RKO (cell line): Measurements from ENCODE around the gene ZNF317.

ENCODE experiments used
- DNase-seq: peaks from one replicate; pipeline ENCODE4 v3.0.0-alpha.2; 2016; ENCODE audit warnings: low spot score

Gene ZNF317

DNA sequence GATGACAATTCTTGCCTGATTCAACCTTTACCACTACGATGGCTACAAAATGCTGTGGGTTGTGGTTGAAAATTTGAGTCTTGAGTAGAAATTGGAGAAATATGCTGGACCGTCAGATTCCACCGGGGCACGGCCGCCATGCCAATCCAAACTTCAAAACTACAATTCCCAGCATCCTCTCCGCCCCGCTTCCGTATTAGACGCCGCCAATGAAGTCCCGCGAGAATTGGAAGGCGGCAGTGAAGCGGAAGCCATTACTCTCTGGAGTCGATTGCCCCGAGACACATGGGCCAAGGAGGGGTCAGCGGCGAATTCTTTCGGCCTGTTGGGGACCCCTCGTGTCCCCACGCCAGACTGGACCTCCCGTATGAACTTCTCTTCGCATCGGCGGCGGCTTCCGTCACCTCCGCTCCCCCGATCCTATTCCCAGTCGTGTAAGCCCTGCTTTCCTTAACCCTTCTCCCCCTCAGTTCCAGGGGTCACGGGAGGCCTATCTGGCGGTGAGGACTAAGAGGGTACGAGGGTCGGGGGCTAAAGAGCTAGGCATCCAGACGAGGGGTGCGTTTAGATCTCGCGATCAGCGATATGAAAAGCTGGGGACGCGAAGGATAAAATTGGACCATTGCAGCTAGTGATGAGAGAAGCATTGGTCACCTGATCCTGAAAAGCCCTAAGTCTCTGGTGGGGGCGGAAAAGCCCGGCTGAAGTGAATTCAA, at the start of gene ZNF317:
TSS of gene ZNF317 (plus strand) at position 239 of the 716 bp plus-strand sequence. CDS start 15,620 bp downstream, outside the sequence.
- peak; percentile 92 for DNase-seq

DNA sequence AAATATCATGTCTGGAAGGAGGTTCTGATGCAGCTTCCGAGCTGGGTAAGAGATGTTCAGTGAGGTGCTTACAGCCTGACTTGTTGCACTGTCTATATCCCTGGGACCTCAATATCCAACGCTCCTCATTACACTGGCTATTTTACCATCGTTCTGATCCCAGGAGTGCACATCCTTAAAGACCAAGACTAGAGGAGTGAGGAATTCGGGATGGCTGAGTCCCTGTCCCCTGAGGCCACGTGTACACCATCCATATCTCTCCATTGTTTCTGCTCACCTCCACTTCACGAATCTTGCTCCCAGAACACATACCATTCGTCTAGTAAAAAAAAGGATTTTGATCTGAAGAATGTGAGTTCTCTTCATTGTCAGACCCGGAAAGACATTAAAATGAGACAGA, 32.8 kb upstream of the ZNF317 start, which contains the start of gene OR7G2:
TSS of gene OR7G2 (minus strand) at position 101 of the 400 bp plus-strand sequence. CDS start 4,232 bp downstream, outside the sequence.
- no peak for DNase-seq

DNA sequence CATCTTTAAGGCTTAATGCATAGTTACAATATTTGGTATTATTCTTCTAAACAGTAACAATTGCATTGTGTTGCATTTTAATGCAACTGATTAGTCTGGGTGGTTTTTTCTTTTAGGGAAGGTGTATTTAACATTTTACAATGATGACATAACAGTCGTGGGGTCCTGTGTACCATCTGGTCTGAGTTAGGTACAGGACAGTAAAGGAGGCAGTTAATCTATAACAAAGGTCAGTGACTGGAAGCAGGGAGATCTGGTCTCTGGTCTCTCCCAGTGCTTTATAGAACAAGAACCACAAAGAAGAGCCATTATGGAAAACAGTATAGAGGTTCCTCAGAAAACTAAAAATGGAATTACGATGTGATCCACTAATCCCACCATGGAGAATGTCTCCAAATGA, 30.2 kb upstream of the ZNF317 start:
- DNase-seq, result no peak

DNA sequence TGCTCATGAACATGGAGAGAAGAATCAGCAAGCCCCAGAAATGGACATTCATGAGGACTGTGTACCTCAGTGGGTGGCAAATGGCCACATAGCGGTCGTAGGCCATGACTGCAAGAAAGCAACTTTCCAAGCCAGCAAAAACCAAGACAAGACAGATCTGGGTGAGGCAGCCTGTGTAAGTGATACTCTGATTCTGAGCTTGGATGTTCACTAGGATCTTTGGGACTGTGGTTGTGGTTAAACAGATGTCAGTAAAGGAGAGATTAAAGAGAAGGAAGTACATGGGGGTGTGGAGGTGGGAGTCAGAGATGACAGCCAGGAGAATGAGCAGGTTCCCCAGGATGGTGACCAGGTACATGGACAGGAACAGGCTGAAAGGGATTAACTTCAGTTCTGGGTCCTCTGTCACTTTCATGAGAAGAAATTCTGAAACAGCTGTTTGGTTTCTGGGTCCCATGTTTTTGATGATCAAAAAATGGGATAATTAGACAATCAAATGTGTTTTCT, 24.8 kb upstream of the ZNF317 start, which contains the start of gene OR7G1:
TSS of gene OR7G1 (minus strand) at position 457 of the 507 bp plus-strand sequence. CDS start at position 457, 0 bp downstream.
- no peak for DNase-seq

DNA sequence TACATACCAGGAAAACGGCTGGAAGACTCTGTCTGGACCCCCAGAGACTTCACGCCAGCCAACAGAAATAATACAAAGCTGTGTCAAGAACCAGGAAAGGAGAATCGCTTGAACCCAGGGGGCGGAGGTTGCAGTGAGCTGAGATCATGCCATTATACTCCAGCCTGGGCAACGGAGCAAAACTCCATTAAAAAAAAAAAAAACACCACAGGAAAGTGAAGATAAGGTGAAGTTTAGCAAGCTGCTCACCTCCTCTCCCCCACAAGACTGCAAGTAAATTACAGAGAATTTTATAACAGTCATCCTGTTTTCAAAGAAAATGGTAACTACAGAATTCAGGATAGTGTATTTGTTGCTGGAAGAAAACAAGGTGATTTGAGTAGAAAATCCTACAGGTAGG, 23.6 kb upstream of the ZNF317 start:
- no peak for DNase-seq

DNA sequence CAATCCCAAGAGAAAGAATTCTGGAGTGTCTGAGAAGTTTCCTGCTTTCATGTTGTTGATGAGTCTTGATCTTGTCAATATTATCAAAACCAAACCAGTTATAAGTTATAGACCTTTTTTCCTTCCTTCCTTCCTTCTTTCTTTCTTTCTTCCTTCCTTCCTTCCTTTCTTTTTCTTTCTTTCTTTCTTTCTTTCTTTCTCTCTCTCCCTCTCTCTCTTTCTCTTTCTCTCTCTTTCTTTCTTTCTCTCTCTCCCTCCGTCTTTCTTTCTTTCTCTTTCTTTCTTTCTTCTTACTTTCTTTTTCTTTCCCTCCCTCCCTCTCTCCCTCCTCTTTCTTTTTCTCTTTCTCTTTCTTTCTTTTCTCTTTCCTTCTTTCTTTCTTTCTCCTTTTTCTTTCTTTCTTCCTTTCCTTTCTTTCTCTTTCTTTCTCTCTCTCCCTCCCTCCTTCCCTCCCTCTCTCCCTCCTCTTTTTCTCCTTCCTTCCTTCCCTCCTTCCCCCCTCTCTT, 13.2 kb upstream of the ZNF317 start, which contains the start of gene OR7G3:
TSS of gene OR7G3 (minus strand) at position 51 of the 506 bp plus-strand sequence. CDS start at position 51, 0 bp downstream.
- DNase-seq, result no peak

DNA sequence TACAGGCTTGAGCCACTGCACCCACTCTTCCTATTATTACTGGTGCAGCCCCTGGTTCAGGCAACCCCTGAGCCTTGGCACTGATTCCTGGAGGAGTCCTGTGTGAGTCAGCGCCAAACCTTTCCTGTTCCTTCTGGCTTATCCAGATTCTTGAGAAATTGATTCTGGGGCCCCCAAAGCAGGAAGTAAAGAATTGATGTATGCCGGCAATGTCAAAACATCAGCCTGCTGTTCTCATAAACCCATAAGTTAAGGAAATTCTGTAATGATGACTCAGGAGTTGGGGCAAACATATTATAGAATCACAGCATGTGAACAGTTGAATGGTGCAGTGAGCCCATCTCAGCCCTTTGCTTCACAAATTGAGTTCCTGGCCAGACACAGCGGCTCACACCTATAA, 12.0 kb upstream of the ZNF317 start:
- DNase-seq, result no peak

DNA sequence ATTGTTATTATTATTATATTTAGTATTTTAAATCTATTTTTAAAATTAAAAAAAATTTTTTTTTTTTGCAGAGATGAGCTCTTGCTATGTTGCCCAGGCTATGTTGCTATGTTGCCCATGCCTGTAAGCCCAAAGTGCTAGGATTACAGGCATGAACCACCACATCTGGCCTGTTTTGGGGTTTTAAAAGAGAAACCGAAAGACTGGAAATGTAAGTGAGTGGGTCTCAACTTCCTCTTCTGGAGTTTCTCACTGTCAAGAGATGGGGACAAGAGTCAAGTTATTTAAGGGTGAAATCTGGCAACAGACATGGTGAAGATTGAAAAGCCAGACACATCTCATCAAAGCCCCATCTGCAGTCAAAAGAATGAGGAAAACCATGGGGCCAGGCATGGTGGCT, 9.2 kb upstream of the ZNF317 start:
- no peak for DNase-seq

DNA sequence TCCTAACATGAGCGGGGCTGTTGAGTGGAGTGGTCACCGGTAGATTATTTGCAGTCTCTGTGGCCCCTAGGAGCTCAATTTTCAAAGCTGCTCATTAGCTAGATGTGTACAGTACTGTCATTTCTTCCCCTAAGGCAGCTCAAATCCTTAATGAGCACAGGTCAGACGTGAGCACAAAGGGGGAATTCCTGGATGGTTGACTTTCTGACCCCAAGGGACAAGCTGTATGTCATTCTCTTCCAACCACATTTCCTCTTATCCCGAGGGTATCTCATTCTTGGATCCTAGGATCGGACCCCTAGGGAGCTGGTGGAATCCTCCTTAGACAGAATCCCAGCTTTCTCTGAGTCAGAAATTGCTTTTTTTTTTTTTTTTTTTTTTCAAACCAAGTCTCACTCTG, 7.8 kb upstream of the ZNF317 start:
- no peak for DNase-seq

DNA sequence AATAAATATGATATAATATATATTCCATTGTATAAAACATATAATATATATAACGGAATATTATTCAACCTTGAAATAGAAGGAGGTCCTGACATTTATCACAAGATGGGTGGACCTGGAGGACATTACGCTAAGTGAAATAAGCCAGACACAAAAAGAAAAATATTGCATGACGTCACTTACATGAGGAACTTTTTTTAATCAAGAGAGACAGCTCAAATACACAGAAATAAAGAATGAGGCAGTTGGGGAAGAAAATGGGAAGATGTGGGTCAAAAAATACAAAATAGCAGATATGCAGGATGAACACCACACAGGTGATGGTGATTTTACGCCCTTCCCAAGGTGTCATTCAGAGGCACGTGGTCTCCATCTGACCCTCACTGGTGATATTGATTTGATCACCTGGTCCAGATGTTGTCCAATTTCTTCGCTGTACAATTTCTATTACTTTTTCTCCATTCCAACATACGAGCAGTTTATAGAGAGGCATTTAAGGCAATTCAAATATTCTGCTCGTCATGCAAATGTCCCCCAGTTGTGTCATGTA, 513 bp upstream of the ZNF317 start:
- DNase-seq, result peak; percentile 46

DNA sequence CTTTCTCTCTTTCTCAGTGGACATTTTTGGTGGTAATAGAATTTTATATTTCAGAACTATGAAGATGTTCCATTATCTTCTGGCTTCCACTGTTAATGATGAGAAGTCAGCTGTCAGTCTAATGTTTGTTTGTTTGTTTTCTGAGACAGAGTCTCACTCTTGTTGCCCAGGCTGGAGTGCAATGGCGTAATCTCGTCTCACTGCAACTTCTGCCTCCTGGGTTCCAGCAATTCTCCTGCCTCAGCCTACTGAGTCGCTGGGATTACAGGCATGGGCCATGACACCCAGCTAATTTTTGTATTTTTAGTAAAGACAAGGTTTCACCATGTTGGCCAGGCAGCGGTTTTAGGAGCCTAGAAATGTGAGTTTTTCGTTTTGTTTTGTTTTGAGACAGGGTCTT, 4.7 kb downstream of the ZNF317 start:
- no peak for DNase-seq

DNA sequence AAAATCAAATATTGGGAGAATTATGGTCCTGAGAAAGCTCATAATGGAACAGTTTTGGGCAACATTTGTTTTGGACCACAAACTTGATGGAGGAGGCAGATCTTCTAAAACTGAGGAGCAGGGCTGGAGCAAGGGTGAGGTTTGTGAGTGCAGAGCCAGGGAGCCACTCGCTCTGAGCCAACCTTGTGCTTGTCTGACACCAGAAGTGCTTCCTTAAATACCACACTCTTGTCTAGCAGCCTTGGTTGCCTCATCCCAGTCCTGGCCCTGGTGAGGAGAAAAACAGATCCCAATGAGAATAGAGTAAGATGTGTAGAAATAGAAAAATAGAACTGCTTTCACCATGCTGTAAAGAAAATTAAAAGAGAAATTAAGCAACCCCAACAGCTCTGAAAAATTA, 6.7 kb downstream of the ZNF317 start:
- no peak for DNase-seq

DNA sequence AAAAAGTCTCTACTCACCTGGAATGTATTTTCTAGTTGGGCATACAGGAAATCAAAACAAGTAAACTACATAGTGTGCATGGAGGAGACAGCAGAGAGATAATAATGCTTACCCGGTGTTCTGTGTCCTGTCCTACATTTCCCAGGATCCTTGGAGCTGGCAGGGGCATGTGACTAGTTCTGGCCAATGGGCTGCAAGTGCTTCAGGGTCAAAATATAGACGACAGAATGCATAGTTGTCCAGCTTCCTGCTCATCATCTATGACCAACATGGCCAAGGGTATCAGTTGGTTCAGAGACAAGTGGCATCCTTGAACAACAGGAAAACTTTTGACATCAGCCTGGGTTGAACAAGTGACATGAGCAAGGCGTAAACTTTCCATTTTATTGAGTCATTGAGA, 8.5 kb downstream of the ZNF317 start:
- no peak for DNase-seq

DNA sequence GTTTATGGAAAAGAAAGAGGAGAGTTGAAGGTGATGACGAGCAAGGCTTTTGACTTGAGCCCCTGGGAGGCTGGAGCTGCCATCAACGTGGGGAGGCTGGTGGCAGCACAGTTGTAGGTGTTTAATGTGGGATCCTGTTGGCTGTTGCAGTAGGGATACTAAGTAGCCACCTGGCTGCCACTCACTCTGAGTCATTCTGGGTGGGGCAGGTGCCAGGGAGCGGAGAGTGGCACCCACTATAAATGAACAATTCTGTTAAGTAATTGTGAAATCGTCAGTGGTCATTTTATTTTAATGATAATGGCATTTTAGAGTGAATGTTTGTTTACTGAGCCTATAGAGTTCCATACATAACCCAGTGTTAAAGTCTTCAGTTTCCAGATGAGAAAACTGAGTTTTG, 9.8 kb downstream of the ZNF317 start:
- DNase-seq, result no peak

DNA sequence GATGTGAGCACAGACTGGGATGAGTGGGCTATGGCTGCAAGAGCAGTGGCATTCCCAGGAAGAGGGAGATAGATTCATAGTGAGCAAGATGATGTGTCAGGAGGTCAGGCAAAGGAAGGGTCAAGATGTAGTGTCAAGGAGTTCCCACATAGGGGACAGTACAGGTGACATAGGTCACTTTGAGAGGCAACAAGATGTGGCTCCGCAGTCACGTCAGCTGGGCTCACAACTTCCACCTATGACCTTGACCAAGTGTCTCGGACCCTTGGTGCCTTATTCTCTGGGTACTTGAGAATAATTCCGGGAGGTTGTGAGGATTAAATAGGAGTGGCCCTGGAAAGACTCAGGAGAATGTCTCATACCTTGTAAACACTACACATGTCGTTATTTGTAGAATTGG, 10.5 kb downstream of the ZNF317 start:
- DNase-seq, result no peak

DNA sequence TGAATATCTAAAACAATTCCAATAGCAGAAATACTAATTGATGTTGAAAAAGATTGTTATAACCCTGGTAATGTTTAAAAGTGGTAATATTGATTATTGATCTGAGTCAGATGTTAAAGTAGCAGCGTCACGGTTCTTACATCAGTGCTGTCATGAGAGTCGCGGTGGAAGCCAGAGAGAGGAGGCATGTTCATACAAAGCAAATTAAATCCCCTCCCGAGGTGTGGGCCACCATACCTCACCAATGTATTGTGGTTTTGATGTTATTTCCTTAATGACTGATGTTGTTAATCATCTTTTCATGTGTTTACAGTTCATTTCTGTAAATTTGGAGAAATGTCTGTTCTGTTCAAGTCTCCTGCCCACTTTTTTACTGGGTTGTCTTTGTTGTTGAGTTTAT, 11.2 kb downstream of the ZNF317 start:
- no peak for DNase-seq

DNA sequence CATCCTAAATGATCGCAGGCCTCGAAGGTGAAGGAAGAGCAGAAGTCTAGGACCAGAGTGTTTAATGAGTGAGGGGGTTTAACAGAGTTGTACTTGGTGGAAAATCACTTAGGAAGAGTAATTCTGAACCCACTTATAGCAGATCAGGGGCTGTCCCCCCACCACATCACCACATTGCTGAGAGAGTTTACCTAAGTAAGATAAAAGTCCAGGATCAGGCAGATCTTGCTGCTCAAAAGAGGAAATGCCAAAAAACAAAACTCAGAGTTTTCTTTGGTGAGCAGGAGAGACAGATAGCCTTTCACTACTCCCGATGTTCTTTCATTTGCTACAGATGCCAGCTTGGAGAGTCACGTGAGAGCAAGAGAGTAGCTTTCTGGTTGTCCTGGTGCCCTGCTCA, 15.4 kb downstream of the ZNF317 start:
- DNase-seq, result no peak

DNA sequence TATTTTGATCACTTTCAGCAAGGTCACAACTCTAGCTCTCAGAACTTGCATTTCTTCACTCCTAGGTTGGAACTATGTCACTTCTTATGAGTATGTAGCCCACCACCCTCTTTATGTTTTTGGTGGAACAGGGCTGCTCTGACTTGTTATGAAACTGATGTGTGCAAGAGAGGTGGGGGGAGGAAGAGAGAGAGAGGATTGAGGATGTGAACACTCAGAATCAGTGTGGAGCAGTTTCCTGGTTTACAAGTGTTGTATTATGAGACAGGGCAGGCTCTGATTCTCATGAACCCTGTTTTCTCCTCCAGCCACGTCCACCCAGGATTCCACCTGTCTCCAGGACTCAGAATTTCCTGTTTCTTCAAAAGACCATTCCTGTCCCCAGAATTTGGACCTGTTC, 16.1 kb downstream of the ZNF317 start:
- no peak for DNase-seq

DNA sequence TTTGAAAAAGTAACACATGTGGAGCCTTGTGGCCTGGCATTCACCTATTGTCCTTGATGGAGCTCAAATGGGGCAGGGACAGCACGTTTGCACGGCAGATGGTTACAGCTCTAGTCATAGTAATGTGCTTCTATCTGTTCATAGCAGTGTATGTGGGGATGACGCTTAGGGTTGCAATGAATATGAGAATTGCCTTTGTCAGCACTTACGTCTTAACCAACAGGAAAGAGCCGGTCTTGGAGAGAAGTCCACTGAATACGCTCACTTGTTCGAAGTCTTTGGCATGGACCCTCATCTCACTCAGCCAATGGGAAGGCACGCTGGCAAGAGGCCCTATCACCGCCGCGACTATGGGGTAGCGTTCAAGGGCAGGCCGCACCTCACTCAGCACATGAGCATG, 19.7 kb downstream of the ZNF317 start:
- no peak for DNase-seq

DNA sequence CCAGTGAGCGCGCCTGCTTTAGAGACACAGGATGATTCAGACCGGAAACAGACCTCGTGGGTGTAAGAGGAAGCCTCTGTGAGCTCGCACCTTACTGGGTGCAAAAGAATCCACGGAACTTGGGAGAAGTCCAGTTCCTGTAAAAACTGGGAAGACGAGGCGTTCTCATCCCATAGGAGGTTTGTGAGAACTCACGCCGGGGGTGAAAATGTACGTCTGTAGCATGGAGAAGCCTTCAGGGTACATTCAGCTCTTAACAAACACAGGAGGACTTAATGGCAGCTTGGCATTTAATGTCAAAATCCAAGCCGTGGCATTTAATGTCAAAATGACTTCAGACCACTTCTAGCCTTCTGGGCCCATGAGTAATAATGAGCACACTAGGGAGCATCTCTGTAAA, 21.2 kb downstream of the ZNF317 start:
- no peak for DNase-seq

DNA sequence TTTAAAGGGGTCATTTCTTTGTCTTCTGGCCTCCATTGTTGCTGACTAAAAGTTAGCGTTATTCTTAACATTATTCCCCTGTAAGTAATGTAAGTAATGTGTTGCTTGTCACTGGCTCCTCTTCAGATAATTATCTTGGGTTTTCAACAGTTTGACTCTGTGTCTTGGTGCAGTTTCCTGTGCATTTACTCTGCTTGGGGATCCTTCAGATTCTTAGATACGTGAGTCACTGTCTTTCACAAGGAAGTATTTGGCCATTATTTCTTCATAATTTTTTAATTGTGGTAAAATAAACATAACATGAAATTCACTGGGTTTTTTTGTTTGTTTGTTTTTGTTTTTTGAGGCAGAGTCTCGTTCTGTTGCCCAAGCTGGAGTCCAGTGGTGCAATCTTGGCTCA, 25.1 kb downstream of the ZNF317 start:
- no peak for DNase-seq

DNA sequence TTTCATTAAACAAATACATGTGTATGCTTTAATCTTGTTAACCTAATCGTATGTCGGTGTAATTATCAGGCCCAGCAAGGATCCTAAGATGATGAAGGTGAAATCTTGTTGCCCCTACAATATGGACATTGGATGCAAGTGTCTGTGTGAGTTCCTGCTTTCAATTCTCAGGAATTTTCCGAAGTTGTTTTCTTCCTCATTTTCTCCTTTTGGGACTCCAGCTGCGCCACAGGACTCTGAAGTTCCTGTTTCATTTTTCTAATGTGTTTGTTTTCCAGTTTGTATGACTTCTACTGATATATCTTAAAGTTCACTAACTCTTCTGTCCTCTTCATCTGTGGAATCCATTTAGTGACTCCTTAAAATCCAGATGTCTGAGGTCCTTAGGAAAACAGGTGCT, 26.6 kb downstream of the ZNF317 start:
- no peak for DNase-seq

DNA sequence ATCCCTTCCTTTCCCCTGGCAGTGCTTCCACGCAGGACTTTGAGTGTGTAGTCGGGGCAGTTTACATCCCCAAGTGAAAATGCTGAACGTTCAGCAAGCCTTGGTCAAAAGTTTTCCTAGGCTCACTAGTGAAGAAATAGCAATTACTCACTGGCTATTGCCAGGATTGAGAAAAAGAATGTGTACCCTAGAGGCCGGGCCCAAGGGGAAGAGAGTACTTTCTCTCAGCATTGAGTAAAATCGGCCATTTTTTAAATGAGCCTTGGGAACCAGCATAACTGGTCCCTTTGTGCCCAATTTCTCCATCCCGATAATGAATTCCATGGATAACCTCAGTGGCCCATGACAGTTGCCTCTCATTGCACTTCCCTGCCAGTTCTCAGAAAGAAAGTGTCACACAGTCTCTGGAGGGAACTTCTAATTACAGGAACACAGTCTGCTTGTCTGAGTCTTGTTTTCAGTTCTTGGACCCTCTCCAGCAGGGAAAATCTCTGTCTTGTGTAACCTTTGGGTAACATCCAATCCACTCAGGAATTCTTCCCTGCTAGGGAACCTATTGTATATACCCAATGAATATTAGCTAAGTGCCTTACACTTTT, 31.3 kb downstream of the ZNF317 start:
- DNase-seq, result no peak
